ENCODE data around the gene RORB.

The RORB gene

GRCh38 chr9:74742191-74742790, 245.2 kb downstream of the RORB start:
- Histone ChIP-seq H3K27me3 (ENCODE audit: control insufficient read depth in 1 of 2, insufficient read depth in 2 of 2, low read length in 2 of 2) (no peaks in the 10 kb centered on the region), H3K4me3 (ENCODE audit: low read length in 2 of 2) (no peak overlapping the region), H3K27ac (ENCODE audit: low read length) (no peak overlapping the region), H3K36me3 (ENCODE audit: control insufficient read depth in 2 of 2, insufficient read depth in 2 of 2, low read length in 2 of 2) (no peaks in the 10 kb centered on the region), H3K9ac (ENCODE audit: low read length in 2 of 2) (no peak overlapping the region), H3K9me3 (ENCODE audit: control insufficient read depth in 2 of 2, low read length in 2 of 2) (no peaks in the 10 kb centered on the region), H3K4me1 (ENCODE audit: control insufficient read depth, insufficient read depth, low read length) (no peaks in the 10 kb centered on the region)

Data from stomach smooth muscle (tissue), 2 donors.